HG03575 (cell line): ENCODE data around the gene SLC13A2.

Experiments
- ATAC-seq: cut with Tn5 transposase; IDR thresholded peaks from one replicate; pipeline ENCODE4 v1.9.1; 2021; ENCODE audit not compliant: unreplicated experiment, insufficient number of reproducible peaks, low FRiP score; ENCODE audit errors: extremely low read depth

Gene SLC13A2

GRCh38 chr17:28468781-28469180 is 4.7 kb upstream of the SLC13A2 start:
- no peak for ATAC-seq

DNA sequence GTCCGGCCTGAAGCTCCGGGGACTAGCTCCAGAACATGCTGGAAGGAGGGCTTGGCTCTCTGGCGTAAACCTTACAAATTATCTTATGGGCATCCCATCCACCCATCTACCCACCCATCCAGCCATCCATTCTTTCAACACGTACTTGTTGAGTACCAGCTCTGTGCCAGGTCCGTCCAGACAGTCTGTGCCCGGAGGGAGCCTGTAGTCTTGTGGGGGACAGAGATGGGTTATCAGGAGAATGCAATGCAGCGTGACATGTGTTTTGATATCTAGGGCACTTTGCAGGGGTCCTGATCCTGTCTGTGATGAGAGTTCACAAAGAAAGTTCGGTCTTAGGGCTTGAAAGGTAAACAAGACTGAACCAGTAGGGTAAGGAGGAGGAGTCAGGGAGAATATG is 4.1 kb upstream of the SLC13A2 start:
- ATAC-seq = no peak

- no peak for ATAC-seq
Observed at GRCh38 chr17:28470266-28470913, 3.1 kb upstream of the SLC13A2 start.

- no peak for ATAC-seq
Observed at GRCh38 chr17:28470914-28471366, 2.5 kb upstream of the SLC13A2 start.

DNA sequence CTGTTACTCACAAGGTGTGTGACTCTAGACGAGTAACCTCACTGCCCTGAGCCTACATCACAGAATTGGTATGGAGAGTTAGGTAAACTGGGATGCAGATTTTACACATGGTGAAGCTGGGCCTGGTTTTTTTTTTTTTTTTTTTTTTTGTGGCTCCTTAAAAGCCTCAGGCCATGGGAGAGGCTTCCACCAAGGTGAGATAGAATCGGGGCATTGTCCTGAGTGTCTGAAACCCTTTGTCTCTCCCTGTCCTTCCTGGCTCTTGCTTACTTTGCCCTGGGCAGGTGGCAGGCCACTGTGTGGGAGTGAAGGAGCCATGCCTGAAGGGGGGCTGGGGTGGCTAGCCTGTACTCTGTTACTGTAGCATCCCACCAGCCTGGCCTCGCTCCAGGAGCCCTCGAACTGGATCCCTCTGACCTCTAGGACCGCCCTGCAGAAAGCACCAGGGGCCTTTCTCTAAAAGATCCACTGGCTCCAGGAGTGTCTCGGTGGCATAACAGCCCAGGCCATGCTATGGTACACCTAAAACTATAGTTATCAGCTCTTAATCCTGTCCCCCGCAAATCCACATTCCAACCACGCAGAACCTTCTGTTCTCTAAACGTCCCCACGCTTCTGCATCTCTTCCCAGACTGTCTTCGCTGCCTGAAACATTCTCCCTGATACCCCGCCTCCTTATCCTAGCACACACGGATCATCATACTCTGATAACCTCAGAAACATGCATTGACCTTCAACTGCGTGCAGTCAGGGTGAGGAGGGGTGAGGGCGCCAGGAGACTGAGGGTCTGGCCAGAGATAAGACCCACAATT is 1.7 kb upstream of the SLC13A2 start:
- ATAC-seq = no peak

DNA sequence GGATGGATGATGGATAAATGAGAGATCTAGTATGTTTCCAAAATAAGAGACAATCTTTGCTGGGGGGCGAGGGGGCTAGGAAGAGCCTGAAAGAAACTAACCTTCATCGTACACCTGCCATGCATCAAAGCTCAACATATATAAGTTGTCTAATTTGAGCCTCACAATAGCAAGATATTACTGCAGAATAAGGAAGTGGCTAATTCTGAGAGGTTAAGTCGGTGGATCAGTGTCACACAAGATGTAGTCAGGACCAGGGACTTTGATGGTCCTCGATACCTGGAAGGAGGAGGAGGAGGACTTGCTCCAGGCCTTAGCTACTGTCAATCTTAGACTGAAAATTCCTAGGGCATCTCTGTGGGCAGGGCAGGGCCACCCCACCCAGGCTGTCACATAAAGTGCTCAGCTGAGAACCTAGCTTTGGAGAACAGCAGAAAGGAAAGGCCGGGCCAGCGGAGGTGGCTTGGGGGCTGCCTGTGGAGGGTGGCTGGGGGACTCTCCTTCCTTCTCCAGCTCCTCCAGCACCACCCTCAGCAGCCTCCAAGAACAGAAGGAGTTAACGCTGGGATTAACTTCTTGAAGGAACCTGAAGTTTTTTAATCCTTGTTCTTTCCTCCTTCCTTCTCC is 460 bp upstream of the SLC13A2 start:
- ATAC-seq = no peak

GRCh38 chr17:28474111-28474531 is 677 bp downstream of the SLC13A2 start:
- no peak for ATAC-seq

DNA sequence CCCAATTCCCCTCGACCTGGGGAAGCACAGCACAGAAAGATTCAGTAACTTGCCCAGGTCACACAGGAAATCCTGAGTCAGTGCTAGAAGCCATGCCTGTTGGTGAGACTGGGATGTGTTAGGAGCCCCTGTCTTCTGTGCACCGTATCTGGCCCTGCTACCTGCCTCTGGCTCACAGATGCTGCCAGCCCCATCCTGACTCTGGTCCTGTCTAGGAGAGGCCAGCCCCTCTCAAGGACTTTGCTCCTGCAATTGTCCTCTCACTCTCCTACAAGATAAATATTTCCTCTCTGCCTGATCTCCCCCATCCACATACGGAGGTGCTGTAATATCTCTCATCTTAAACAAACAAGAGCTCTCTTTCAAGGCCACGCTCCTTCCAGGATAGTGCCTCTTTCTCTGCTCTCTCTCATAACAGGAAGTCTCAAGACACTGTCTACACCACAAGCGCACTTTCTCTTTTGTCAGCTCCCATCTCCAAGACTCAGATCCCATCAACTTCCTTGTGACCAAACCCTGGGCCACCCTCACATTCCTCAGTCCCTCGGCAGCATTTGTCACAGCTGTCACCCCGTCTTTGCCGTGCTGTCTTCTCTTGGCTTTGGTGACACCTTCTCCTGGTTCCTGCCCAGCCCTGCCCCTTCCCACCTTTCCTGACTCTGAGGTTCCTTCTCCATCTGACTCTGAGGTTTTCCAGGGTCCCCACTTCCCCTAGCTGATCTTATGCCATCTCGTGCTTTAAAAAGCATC is 1.9 kb downstream of the SLC13A2 start:
- ATAC-seq = no peak

GRCh38 chr17:28476076-28476865 is 2.8 kb downstream of the SLC13A2 start:
- ATAC-seq = no peak

GRCh38 chr17:28477928-28478327 is 4.5 kb downstream of the SLC13A2 start:
- ATAC-seq = no peak

DNA sequence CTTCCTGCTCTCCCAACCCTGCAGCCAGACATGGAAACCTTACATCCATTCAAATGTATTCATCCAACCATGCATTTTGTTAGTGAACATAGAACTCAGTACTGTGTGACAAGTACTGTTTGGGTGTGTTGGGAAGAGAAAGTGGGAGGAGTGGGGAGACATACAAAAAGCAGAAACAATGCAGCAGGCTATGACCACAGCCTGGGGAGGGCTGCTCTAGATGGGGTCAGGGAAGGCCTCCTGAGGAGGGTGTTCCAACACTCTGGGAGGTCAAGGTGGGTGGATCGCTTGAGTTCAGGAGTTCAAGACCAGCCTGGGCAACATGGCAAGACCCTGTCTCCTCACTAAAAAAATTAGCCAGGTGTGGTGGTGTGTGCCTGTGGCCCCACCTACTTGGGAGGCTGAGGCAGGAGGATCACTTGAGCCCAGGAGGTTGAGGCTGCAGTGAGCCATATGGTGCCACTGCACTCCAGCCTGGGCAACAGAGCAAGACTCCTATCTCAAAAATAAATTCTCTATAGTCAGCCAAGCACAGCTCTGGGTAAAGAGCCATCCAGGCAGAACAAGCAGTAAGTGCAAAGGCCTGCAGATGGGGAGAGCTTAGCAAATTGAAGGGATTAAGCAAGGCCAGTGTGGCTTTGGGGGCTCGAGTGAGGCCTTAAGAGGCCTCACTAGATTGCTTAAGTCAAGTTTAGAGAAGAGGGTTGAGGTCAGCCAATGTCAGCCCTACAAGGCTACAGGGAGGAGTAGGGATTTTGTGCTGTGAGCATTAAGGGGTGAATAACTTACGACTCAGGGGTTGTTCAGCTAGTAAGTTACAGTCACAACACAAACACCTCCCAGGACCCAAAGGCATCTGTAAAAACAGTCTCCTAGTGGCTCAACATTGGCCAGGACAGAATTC is 5.5 kb downstream of the SLC13A2 start:
- no peak for ATAC-seq

DNA sequence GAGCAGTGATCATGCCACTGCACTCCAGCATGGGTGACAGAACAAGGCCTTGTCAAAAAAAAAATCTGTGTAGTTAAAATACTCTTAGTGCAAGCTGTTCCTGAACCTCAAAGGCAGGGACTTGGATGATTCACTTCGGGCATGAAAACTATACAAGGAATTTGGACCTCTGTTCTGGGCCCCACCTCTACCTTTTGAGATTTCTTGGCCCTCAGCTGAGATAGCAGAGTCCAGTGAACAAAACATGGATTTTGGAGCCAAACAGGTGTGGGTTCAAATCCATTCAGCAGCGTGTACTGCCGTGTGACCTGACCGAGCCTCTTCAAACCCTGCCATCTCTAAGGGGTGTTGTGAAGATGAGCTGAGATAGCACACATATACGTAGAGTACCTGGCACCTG is 6.8 kb downstream of the SLC13A2 start:
- no peak for ATAC-seq

DNA sequence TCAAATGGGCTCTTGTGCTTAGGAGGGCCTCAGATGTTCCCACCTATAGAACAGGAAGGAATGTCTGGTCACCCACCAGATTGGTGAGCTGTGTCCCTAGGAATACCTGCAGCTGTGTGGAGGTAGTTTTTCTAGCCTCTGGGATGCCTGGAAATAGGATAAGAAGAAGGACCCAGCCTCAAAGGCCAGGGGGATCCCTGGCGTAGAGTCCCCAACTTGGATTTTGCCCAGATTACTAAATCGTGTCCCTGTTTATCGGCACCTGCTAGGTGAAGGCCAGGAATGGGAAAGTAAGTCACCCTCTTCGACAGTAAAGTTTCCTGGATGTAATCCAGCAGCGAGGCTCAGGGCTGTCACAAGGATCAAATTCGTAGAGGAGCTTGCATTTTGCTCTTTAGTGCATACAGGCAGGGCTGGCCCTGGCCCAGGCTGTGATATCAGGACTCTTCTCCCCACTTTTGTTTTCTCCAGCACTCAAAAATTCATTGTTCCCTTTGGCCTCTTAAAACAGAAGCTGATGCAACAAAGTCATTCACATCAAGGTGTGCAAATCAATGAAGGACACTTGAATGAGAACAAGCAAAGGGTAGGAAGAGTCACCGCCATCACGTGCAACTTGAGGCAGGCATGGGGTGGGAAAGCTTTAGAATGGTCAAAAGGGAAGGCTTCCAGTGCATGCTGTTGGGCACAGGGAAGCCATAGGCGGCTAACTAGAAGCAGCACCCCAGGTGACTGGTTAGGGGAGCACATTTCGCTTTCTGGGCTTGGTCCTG is 7.5 kb downstream of the SLC13A2 start:
- ATAC-seq = no peak

DNA sequence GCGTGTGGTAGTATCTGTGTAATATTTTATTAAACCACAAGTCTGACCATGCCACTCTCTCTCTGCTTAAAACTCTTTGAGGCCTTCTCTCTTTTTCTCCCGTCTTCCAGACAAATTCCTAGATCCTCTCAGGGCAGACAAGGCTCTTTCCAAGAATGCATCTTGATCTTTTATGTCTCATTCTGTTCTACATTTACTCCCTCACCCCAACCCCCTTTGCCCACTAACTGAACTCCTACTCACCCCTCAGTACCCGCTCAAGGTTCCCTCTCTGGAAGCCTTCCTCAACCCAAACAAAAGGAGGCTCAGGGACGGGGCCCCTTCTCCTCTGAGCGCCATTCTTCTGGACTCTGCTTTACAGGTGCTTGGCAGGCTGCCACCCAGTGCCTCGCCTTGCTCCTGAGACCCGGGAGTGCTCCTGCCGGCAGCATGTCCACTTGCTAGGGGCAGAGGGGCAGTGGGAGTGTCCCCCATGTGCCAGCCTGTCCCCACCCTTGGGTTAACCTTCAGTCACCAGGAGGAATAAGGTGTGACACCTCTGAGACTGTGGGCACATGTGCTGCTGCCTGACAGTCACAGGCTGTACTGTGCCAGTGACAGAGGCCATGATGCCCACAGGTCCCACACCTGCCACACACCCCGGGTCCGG is 9.2 kb downstream of the SLC13A2 start:
- no peak for ATAC-seq

DNA sequence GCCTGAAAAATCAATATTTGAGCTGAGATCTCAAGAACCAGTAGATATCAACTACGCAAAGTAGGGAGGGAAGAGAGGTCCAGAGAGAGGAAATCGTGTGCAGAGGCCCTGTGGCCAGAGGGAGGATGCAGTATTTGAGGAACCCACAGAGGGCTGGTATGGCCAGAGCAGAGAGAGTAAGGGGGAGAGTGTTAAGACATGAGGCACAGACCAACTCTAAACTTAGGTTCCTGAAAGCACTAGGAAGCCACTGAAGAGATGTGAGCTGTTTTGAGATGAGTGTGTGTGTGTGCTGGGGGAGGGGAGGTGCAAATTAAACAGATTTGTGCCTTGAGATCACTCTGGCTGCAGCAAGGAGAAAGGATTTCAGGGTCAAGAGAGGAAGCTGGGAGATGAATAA is 10.9 kb downstream of the SLC13A2 start:
- no peak for ATAC-seq

GRCh38 chr17:28485049-28485448 is 11.6 kb downstream of the SLC13A2 start:
- no peak for ATAC-seq
